ENCODE data around the gene GCNT3.

Gene GCNT3

GRCh38 chr15:59611276-59612260, at the start of gene GCNT3:
GCNT3 (plus strand) TSS chr15:59611783; CDS start chr15:59618239, 6,456 bp downstream.
- DNase-seq: no peak

- no peak for DNase-seq
Measured at GRCh38 chr15:59562448-59563186, 49.0 kb upstream of the GCNT3 start.

GRCh38 chr15:59565299-59565698, 46.3 kb upstream of the GCNT3 start:
- DNase-seq: no peak

- no peak for DNase-seq
Measured at GRCh38 chr15:59567324-59567723, 44.3 kb upstream of the GCNT3 start.

GRCh38 chr15:59569477-59569876, 42.1 kb upstream of the GCNT3 start:
- DNase-seq: no peak

GRCh38 chr15:59570315-59570714, 41.3 kb upstream of the GCNT3 start:
- DNase-seq: no peak

GRCh38 chr15:59571606-59572005, 40.0 kb upstream of the GCNT3 start:
- DNase-seq: no peak

GRCh38 chr15:59583088-59583487, 28.5 kb upstream of the GCNT3 start:
- DNase-seq: no peak

- DNase-seq: no peak
Measured at GRCh38 chr15:59587085-59587826, 24.3 kb upstream of the GCNT3 start.

GRCh38 chr15:59590027-59590426, 21.6 kb upstream of the GCNT3 start:
- DNase-seq: no peak

- no peak for DNase-seq
Measured at GRCh38 chr15:59591356-59591755, 20.2 kb upstream of the GCNT3 start.

GRCh38 chr15:59594493-59594942, 17.1 kb upstream of the GCNT3 start:
- peak; percentile 57 for DNase-seq

- no peak for DNase-seq
Measured at GRCh38 chr15:59594991-59595390, 16.6 kb upstream of the GCNT3 start.

- DNase-seq: no peak
Measured at GRCh38 chr15:59595434-59595915, 16.1 kb upstream of the GCNT3 start.

- DNase-seq: no peak
Measured at GRCh38 chr15:59596640-59597039, 14.9 kb upstream of the GCNT3 start.

GRCh38 chr15:59598461-59598860, 13.1 kb upstream of the GCNT3 start:
- DNase-seq: no peak

GRCh38 chr15:59605994-59606393, 5.6 kb upstream of the GCNT3 start:
- no peak for DNase-seq

- DNase-seq: no peak
Measured at GRCh38 chr15:59609730-59610712, 1.6 kb upstream of the GCNT3 start.

GRCh38 chr15:59614153-59614552, 2.6 kb downstream of the GCNT3 start:
- no peak for DNase-seq

- no peak for DNase-seq
Measured at GRCh38 chr15:59615661-59616060, 4.1 kb downstream of the GCNT3 start.

- no peak for DNase-seq
Measured at GRCh38 chr15:59616379-59616778, 4.8 kb downstream of the GCNT3 start.

- DNase-seq: no peak
Measured at GRCh38 chr15:59618406-59618805, 6.8 kb downstream of the GCNT3 start.

All from islet precursor cell (in vitro differentiated cells).